Measurements from ENCODE around the gene CDK14. TPM values are rescaled to one million over a fixed set of nuclear protein-coding genes. Genes with fewer than 3 reads are reported as not detected.
A peak's percentile ranks its signal among the peaks of the same experiment; 100 is the strongest.

CDK14 gene
- total RNA-seq, 1 experiment from 2014 or later, result 39.1 TPM

DNA sequence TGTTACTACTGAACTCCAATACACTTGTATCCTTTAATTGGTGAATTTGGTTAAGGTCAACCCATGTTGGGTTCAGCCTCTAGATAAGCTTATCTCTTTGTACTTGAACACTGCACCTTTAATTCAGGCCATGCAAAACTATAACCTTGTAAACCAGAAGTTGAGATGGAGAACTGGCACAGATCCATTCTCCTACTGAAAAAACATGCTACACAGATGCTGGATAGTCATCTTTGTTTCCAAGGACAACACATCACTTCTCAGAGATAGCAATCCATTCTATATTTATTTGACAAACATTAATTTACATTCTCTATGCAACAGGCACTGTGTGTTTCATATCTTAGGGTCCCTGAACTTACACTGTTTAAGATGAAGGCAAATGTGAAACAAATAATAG, 2.9 kb upstream of the CDK14 start:
- H3K27ac ChIP-seq, result no peak overlapping the region
- H3K79me2 ChIP-seq (ENCODE audit: low read depth), result no peaks in the 10 kb centered on the region
- no peak overlapping the region for H3K4me2 ChIP-seq
- H3K4me3 ChIP-seq, result no peak overlapping the region
- H3K36me3 ChIP-seq (ENCODE audit: low read depth), result no peaks in the 10 kb centered on the region
- ChIA-PET POLR2A (ENCODE audit: unreplicated experiment) (interaction anchor here (0.7 kb wide), 1 partner anchor 103 kb away, joined by 3 read pairs; no protein-coding TSS in a partner anchor), CTCF (no interaction called here)
- no peaks in the 10 kb centered on the region for H4K20me1 ChIP-seq (ENCODE audit: insufficient read depth)
- no peak overlapping the region for H2AFZ ChIP-seq
- no peaks in the 10 kb centered on the region for H3K9me3 ChIP-seq (ENCODE audit: insufficient read depth, low read depth)
- no peaks in the 10 kb centered on the region for H3K9me2 ChIP-seq (ENCODE audit: insufficient read depth)
- BruUV-seq (replicated peaks), result no TSS peak
- DNase-seq, result no peak
- peaks cover 8% of the 10 kb centered on the region; the same call in 1 of the 2 replicates for H3K4me1 ChIP-seq (replicated peaks; ENCODE audit: insufficient read depth)
- TF ChIP-seq EZH2 (IDR thresholded peaks at IDR 0.05; ENCODE audit: low read depth), result no peak
- TF ChIP-seq, protein P1, sequence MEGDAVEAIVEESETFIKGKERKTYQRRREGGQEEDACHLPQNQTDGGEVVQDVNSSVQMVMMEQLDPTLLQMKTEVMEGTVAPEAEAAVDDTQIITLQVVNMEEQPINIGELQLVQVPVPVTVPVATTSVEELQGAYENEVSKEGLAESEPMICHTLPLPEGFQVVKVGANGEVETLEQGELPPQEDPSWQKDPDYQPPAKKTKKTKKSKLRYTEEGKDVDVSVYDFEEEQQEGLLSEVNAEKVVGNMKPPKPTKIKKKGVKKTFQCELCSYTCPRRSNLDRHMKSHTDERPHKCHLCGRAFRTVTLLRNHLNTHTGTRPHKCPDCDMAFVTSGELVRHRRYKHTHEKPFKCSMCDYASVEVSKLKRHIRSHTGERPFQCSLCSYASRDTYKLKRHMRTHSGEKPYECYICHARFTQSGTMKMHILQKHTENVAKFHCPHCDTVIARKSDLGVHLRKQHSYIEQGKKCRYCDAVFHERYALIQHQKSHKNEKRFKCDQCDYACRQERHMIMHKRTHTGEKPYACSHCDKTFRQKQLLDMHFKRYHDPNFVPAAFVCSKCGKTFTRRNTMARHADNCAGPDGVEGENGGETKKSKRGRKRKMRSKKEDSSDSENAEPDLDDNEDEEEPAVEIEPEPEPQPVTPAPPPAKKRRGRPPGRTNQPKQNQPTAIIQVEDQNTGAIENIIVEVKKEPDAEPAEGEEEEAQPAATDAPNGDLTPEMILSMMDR (conservative IDR thresholded peaks at IDR 0.05), result no peak
- intact Hi-C loops (cut with micrococcal nuclease; ENCODE audit: unreplicated experiment), result no loop called here
- H3F3A ChIP-seq (ENCODE audit: insufficient read depth, low read depth), result no peaks in the 10 kb centered on the region
- H3K27me3 ChIP-seq (ENCODE audit: insufficient read depth, low read depth), result peaks cover 23% of the 10 kb centered on the region

DNA sequence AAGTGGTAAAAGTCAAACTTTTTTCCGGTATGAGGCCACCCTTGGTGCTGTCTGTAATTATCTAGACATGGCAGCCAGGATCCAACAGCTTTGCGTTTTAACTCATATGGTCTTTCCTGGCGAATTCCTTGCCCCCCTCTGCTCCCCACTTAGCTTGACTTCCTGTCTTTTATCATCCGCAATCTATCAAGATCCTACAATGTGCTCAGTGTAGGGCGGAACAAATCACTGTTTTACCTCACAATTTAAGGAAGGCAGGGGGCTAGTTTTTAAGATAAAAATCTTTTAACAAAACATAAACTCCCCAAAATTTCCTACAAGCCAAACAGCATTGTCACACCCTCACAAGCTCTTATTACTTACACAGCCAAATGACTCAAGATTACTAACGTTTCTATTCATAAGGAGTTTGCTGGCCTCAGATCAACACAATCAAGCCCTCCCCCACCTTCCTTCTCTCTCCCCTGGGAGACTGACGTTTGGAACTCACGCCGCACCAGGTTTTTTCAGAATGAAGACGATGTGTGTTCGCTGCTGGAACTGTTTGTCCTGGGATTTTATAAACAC, 1.3 kb upstream of the CDK14 start:
- Histone ChIP-seq H3K9me2 (ENCODE audit: insufficient read depth) (no peaks in the 10 kb centered on the region), H3K4me1 (replicated peaks; ENCODE audit: insufficient read depth) (peaks cover 8% of the 10 kb centered on the region; the same call in 1 of the 2 replicates), H3K9me3 (ENCODE audit: insufficient read depth, low read depth) (no peaks in the 10 kb centered on the region), H3K27me3 (ENCODE audit: insufficient read depth, low read depth) (peaks cover 24% of the 10 kb centered on the region), H4K20me1 (ENCODE audit: insufficient read depth) (no peaks in the 10 kb centered on the region), H2AFZ (no peak overlapping the region), H3F3A (ENCODE audit: insufficient read depth, low read depth) (no peaks in the 10 kb centered on the region), H3K27ac (no peak overlapping the region), H3K4me3 (no peak overlapping the region), H3K79me2 (ENCODE audit: low read depth) (no peaks in the 10 kb centered on the region), H3K36me3 (ENCODE audit: low read depth) (no peaks in the 10 kb centered on the region), H3K4me2 (no peak overlapping the region)
- peak in 1 of 2 experiments; percentile 45 for DNase-seq
- ChIA-PET CTCF (interaction anchor here (0.7 to 1.4 kb wide), 2 partner anchors 12 to 34 kb away, joined by 3 read pairs; no protein-coding TSS in a partner anchor), POLR2A (ENCODE audit: unreplicated experiment) (interaction anchor here (0.7 kb wide), 1 partner anchor 450 kb away, joined by 7 read pairs; no protein-coding TSS in a partner anchor)
- TF ChIP-seq, protein P1 (conservative IDR thresholded peaks at IDR 0.05), result no peak
- no peak for TF ChIP-seq EZH2 (IDR thresholded peaks at IDR 0.05; ENCODE audit: low read depth)
- intact Hi-C loops (cut with micrococcal nuclease; ENCODE audit: unreplicated experiment), result loop anchor here (2.0 kb wide), 1 partner anchor 16 kb away; no protein-coding TSS in a partner anchor
- no TSS peak for BruUV-seq (replicated peaks)

DNA sequence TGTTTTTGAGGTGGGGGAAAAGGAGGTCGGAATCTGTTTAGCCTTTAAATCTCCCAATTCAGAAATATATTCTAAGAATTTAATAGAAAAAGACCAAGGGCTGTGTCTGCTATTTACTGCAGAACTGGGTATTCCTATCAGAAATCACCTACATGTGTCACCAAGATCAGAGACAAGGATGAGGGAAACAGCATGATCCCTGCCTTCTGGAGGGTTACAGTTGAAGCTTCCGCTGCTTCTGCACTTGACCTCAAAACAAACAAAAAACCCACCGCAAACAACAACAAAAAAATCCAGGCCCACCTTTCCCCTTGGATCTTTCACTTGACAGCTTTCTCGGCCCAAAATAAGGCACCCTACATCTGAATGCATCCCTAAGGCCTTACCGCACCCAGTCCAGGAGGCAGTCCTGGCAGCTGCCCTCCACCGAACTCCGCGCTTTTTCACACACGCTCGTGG, 750 bp upstream of the CDK14 start:
- TF ChIP-seq EZH2 (IDR thresholded peaks at IDR 0.05; ENCODE audit: low read depth), result no peak
- TF ChIP-seq, protein P1 (conservative IDR thresholded peaks at IDR 0.05), result no peak
- no peaks in the 10 kb centered on the region for H3K9me2 ChIP-seq (ENCODE audit: insufficient read depth)
- ChIA-PET CTCF (interaction anchor here (0.6 to 1.4 kb wide), 3 partner anchors 12 to 486 kb away, joined by 3 read pairs; no protein-coding TSS in a partner anchor), POLR2A (ENCODE audit: unreplicated experiment) (interaction anchor here (0.7 kb wide), 1 partner anchor 449 kb away, joined by 7 read pairs; no protein-coding TSS in a partner anchor)
- no peaks in the 10 kb centered on the region for H3K9me3 ChIP-seq (ENCODE audit: insufficient read depth, low read depth)
- H2AFZ ChIP-seq, result no peak overlapping the region
- H3K4me3 ChIP-seq, result no peak overlapping the region; the same call in 1 of the 2 replicates
- no peaks in the 10 kb centered on the region for H3K36me3 ChIP-seq (ENCODE audit: low read depth)
- H3K27me3 ChIP-seq (ENCODE audit: insufficient read depth, low read depth), result peaks cover 24% of the 10 kb centered on the region
- H4K20me1 ChIP-seq (ENCODE audit: insufficient read depth), result no peaks in the 10 kb centered on the region
- DNase-seq, result no peak
- H3F3A ChIP-seq (ENCODE audit: insufficient read depth, low read depth), result no peaks in the 10 kb centered on the region
- H3K79me2 ChIP-seq (ENCODE audit: low read depth), result no peaks in the 10 kb centered on the region
- peaks cover 8% of the 10 kb centered on the region; the same call in 1 of the 2 replicates for H3K4me1 ChIP-seq (replicated peaks; ENCODE audit: insufficient read depth)
- no peak overlapping the region for H3K27ac ChIP-seq
- BruUV-seq (replicated peaks), result TSS peak; percentile 62
- intact Hi-C loops (cut with micrococcal nuclease; ENCODE audit: unreplicated experiment), result loop anchor here (2.0 kb wide), 1 partner anchor 17 kb away; no protein-coding TSS in a partner anchor
- peak overlapping the region; percentile 92; the same call in 1 of the 2 replicates for H3K4me2 ChIP-seq
